HG03457 (cell line): ENCODE results near the gene MEF2D.

Experiments used
- ATAC-seq: cut with Tn5 transposase; IDR thresholded peaks from one replicate; pipeline ENCODE4 v1.9.1; 2021; ENCODE audit warnings: moderate number of reproducible peaks; ENCODE audit not compliant: unreplicated experiment

MEF2D gene

DNA sequence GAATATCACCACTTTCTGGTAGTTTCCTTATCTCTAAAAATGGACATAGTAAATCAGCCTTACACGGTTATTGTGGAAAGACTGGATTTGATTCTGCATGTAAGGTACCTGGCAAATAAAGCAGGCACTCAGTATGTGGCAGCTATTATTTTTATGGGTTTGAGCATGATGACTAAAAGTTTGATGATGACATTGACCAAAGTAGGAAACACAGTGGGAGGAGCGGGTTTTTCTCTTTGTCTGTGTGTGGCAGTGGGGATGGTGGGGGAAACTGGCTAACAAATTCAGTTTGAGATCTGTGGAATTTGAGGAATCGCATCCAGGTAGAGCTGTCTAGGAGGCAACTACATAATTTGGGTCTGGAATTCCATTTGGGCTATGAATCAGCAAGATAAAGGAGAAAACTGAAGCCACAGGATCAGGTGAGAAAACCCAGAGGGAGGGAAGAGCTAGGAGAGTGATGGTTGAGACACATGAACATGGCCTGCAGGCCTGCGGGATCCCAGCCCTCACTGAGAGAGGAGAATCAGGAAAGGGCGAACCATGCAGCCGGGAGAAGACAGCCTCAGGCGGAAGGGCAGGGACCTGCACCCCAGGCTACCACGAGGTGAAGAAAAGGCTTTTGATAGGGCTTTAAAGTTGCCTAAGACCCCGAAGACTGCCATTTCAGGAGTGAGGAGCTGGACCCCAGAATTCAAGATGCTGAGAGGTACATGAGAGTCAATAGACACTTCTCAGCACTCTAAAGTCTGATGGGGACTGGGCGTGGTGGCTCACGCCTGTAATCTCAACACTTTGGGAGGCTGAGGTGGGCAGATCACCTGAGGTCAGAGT lies 52.2 kb downstream of the MEF2D start:
- ATAC-seq = no peak

DNA sequence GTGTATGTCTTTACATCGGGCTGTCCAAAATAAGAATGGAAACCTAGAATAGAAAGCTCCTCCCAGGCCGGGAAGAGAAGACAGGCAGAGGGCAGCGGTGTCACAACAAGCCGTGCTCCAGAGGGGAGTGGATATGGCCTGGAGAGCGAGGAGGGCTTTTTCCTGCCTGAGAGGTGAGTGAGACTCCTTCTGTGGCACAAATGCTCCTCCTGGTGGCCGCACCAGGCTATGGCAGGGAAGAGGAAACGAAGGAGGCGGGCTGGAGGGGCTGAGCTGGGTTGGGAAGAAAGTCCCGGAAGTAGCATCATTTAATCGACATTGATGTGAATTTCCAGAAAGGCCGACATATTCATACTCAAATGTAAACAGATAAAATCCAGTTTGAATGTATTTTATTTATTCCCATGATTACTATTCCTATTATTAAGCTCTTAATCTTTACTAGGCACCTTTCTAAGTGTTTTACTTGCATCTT lies 54.7 kb downstream of the MEF2D start:
- no peak for ATAC-seq

DNA sequence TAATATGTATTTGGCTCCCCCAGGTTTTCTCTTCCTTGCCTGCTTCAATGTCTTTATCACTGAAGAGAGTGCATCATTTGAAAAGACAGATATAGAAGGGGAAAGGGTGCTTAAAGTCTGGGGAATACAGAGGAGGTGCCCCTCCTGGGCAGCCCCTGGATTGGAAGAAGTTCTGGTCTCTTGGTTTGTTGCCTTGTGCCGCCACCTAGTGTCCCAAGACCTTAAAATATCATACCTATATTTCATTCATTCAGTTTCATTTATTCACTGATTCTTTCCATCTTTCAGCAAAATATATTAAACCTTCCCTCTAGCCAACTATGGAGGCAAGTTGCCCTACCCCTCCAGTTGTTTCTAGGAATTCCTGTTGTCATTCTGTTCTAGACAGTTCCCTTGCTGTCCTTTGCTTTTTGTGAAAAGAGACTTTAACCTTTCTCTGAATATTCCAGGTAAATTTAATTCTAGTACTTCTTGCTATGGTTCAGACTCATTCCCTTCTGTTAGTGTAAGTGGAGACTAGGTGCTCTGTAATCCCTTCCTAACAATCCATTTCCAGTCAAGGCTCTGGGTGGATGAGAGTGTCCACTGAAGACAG lies 56.1 kb downstream of the MEF2D start:
- no peak for ATAC-seq

- ATAC-seq = no peak
Measured at GRCh38 chr1:156443286-156443685, 57.3 kb downstream of the MEF2D start.

- ATAC-seq = no peak
Measured at GRCh38 chr1:156440654-156441437, 59.7 kb downstream of the MEF2D start.

DNA sequence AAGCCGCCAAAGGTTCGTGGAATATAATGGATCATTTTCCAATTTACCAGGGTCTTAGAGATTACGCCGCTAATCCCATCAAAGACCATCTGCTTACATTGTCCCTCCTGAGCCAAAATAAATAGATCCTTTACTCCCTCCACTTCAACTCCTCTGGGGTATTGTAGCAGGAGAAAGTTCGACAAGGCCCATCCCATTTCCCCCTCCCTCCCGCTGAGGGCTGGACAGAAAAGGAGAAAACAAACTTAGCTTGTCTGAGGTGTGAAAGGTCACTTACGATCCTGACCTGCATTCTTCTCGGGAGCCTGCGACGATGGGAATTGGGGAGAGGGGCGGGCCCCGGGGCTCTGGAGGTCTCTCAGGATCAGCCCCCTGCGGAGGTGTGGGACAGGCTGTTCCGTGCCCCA lies 60.8 kb downstream of the MEF2D start:
- no peak for ATAC-seq

GRCh38 chr1:156439036-156439776 lies 61.4 kb downstream of the MEF2D start:
- ATAC-seq = no peak

GRCh38 chr1:156438278-156438987 lies 62.1 kb downstream of the MEF2D start:
- ATAC-seq = no peak

GRCh38 chr1:156437037-156437867 lies 63.3 kb downstream of the MEF2D start:
- no peak for ATAC-seq

GRCh38 chr1:156436141-156437036 lies 64.2 kb downstream of the MEF2D start:
- no peak for ATAC-seq

DNA sequence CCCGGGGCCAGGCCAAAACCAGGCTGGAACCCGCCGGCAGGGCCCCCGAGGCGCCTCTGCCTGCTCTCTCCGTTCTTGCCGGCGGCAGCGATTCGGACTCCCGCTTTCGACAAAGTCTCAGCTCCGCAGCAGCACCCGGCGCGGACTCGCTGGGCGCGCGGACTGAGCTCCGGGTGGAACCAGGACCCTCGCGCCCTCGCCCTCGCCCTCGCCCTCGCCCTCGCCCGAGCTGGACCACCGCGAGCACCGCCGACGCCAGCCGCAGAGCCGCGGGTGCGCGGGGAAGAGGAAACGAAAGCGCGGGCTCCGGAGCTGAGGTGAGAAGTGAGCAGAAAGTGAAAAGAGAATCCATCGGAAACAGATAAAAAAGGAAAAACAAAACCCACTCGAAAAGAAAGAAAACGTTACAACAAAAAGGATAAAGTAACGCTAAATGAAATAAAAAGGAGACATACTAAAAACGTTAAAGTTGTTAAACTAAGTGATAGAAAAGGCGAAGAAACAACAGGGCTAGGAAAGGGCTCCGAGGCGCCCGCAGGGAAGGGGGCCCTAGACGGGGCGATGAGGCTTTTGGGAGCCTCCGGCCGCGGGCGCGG lies 64.9 kb downstream of the MEF2D start:
- no peak for ATAC-seq

- ATAC-seq = no peak
Measured at GRCh38 chr1:156434989-156435544, 65.5 kb downstream of the MEF2D start.

GRCh38 chr1:156433602-156434001 lies 67.0 kb downstream of the MEF2D start:
- ATAC-seq = no peak

- ATAC-seq = no peak
Measured at GRCh38 chr1:156433032-156433431, 67.5 kb downstream of the MEF2D start.

GRCh38 chr1:156432669-156433018 lies 67.9 kb downstream of the MEF2D start:
- no peak for ATAC-seq

DNA sequence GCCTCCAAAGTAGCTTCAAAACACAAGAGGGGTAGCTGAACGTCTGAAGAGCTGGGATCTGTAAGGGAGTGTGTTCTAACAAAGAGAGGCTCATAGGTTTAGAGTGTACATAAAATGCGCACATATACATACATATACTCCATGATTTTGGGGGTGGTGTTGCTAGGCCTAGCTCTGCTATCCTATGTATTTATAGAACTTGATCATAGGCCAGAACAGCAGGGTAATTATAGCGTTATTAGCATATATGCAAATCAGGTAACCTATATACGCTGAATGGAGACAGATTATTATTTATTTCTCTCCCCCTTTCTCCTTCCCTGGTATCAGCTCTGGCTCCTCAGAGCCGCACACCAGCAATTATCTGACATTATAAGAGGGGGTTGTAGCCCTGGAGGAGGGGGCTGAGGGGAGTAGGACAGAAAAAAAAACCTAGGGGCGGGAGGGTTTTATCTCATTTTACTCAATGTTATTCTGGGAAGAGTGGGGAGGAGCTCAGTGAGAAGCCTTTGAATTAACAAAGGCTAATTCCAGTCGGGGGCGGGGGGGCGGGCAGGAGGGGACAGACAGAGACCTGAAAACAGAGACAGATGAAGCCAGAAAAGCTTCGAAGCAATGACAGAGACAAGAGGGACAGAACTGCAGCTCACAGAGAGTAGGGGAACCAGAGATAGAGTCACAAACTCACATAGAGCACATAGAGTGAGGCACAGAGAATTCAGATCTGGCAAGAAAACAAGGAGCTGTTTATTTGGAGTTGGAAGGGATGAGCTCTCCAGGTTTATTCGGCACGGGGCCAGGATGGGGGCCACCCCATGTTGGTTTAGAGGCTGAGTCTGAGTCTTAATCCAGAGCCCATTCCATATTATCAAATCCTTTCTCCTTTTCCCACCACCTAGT lies 68.6 kb downstream of the MEF2D start:
- ATAC-seq = no peak

- no peak for ATAC-seq
Measured at GRCh38 chr1:156431366-156431765, 69.2 kb downstream of the MEF2D start.
